Measurements from ENCODE around the gene UBE2G1.

- no peak for TF ChIP-seq CTCF (IDR thresholded peaks at IDR 0.05 in 2 of 3, conservative IDR thresholded peaks at IDR 0.05 in 1 of 3; ENCODE audit: borderline replicate concordance in 1 of 3, insufficient read depth in 1 of 3, low read depth in 2 of 3, low read length in 2 of 3)
- TF ChIP-seq POLR2A (IDR thresholded peaks at IDR 0.05; ENCODE audit: borderline replicate concordance, extremely low read depth, insufficient read depth, insufficient read length) = no peak
- no peak for TF ChIP-seq POLR2AphosphoS5 (IDR thresholded peaks at IDR 0.05; ENCODE audit: low read depth, low read length)
These were observed 39.2 kb upstream of the UBE2G1 start for GRCh38 chr17:4405699-4406098.

Measured in HCT116 (cell line).